Measurements from ENCODE around the gene KRTAP5-6.

- TF ChIP-seq, protein P1, sequence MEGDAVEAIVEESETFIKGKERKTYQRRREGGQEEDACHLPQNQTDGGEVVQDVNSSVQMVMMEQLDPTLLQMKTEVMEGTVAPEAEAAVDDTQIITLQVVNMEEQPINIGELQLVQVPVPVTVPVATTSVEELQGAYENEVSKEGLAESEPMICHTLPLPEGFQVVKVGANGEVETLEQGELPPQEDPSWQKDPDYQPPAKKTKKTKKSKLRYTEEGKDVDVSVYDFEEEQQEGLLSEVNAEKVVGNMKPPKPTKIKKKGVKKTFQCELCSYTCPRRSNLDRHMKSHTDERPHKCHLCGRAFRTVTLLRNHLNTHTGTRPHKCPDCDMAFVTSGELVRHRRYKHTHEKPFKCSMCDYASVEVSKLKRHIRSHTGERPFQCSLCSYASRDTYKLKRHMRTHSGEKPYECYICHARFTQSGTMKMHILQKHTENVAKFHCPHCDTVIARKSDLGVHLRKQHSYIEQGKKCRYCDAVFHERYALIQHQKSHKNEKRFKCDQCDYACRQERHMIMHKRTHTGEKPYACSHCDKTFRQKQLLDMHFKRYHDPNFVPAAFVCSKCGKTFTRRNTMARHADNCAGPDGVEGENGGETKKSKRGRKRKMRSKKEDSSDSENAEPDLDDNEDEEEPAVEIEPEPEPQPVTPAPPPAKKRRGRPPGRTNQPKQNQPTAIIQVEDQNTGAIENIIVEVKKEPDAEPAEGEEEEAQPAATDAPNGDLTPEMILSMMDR (IDR thresholded peaks at IDR 0.05), result no peak
- TF ChIP-seq EP300 (IDR thresholded peaks at IDR 0.05) (no peak), POLR2A (IDR thresholded peaks at IDR 0.05) (no peak), POLR2AphosphoS5 (IDR thresholded peaks at IDR 0.05) (no peak)
Measured at GRCh38 chr11:1674173-1675131, 22.5 kb upstream of the KRTAP5-6 start.

All from suprapubic skin (tissue), 4 donors.